ENCODE data around the gene TNFRSF11A. TPM values are rescaled to one million over a fixed set of nuclear protein-coding genes. Genes with fewer than 3 reads are reported as not detected.

TNFRSF11A gene
- total and polyA plus RNA-seq, 4 donors, result 0.38 to 9.1 (median 4.8) TPM

GRCh38 chr18:62400916-62401315 is 75.8 kb downstream of the TNFRSF11A start:
- DNase-seq (no peak), ATAC-seq (ENCODE audit: low FRiP score) (no peak)
- intact Hi-C loops (cut with DNase I), result no loop called here
- H3K36me3 ChIP-seq (ENCODE audit: control insufficient read depth in 1 of 2, insufficient read depth in 2 of 2, low read length in 1 of 2), result no peaks in the 10 kb centered on the region
- H3K4me3 ChIP-seq (ENCODE audit: low read length in 2 of 2), result no peak overlapping the region
- no peaks in the 10 kb centered on the region for H3K4me1 ChIP-seq (ENCODE audit: control insufficient read depth in 1 of 2, insufficient read depth in 2 of 2, low read length in 2 of 2)
- 76 to 79% methylated on average over 3 of the region's 3 CpGs for WGBS, 2 donors
- H3K9me3 ChIP-seq (ENCODE audit: control insufficient read depth, low read length), result no peaks in the 10 kb centered on the region
- H3K27me3 ChIP-seq (ENCODE audit: control insufficient read depth in 1 of 2, insufficient read depth in 2 of 2, low read length in 1 of 2), result no peaks in the 10 kb centered on the region
- no peak overlapping the region for H3K27ac ChIP-seq (ENCODE audit: low read depth in 1 of 2, low read length in 2 of 2)

- no peak overlapping the region for H3K27ac ChIP-seq (ENCODE audit: low read depth in 1 of 2, low read length in 2 of 2)
- no peak overlapping the region for H3K4me3 ChIP-seq (ENCODE audit: low read length in 2 of 2)
- no peaks in the 10 kb centered on the region for H3K9me3 ChIP-seq (ENCODE audit: control insufficient read depth, low read length)
- ATAC-seq (ENCODE audit: low FRiP score) (no peak), DNase-seq (no peak)
- H3K4me1 ChIP-seq (ENCODE audit: control insufficient read depth in 1 of 2, insufficient read depth in 2 of 2, low read length in 2 of 2), result no peaks in the 10 kb centered on the region
- 85 to 91% methylated on average over 6 of the region's 6 CpGs for WGBS, 2 donors
- no peaks in the 10 kb centered on the region for H3K27me3 ChIP-seq (ENCODE audit: control insufficient read depth in 1 of 2, insufficient read depth in 2 of 2, low read length in 1 of 2)
- intact Hi-C loops (cut with DNase I), result no loop called here
- no peaks in the 10 kb centered on the region for H3K36me3 ChIP-seq (ENCODE audit: control insufficient read depth in 1 of 2, insufficient read depth in 2 of 2, low read length in 1 of 2)
Measured at GRCh38 chr18:62402342-62402948, 77.3 kb downstream of the TNFRSF11A start.

- H3K27ac ChIP-seq (ENCODE audit: low read depth in 1 of 2, low read length in 2 of 2), result no peak overlapping the region
- 93 to 98% methylated on average over 3 of the region's 3 CpGs for WGBS, 2 donors
- H3K27me3 ChIP-seq (ENCODE audit: control insufficient read depth in 1 of 2, insufficient read depth in 2 of 2, low read length in 1 of 2), result no peaks in the 10 kb centered on the region
- no peaks in the 10 kb centered on the region for H3K9me3 ChIP-seq (ENCODE audit: control insufficient read depth, low read length)
- no peak overlapping the region for H3K4me3 ChIP-seq (ENCODE audit: low read length in 2 of 2)
- intact Hi-C loops (cut with DNase I), result no loop called here
- ATAC-seq (ENCODE audit: low FRiP score) (no peak), DNase-seq (no peak)
- no peaks in the 10 kb centered on the region for H3K4me1 ChIP-seq (ENCODE audit: control insufficient read depth in 1 of 2, insufficient read depth in 2 of 2, low read length in 2 of 2)
- no peaks in the 10 kb centered on the region for H3K36me3 ChIP-seq (ENCODE audit: control insufficient read depth in 1 of 2, insufficient read depth in 2 of 2, low read length in 1 of 2)
Measured at GRCh38 chr18:62403120-62403519, 78.0 kb downstream of the TNFRSF11A start.

GRCh38 chr18:62404881-62405280 is 79.8 kb downstream of the TNFRSF11A start:
- no peaks in the 10 kb centered on the region for H3K36me3 ChIP-seq (ENCODE audit: control insufficient read depth in 1 of 2, insufficient read depth in 2 of 2, low read length in 1 of 2)
- intact Hi-C loops (cut with DNase I), result no loop called here
- H3K4me3 ChIP-seq (ENCODE audit: low read length in 2 of 2), result no peak overlapping the region
- DNase-seq (no peak), ATAC-seq (ENCODE audit: low FRiP score) (no peak)
- no peak overlapping the region for H3K27ac ChIP-seq (ENCODE audit: low read depth in 1 of 2, low read length in 2 of 2)
- WGBS, 2 donors, result 76 to 82% methylated on average over 3 of the region's 3 CpGs
- H3K27me3 ChIP-seq (ENCODE audit: control insufficient read depth in 1 of 2, insufficient read depth in 2 of 2, low read length in 1 of 2), result no peaks in the 10 kb centered on the region
- H3K4me1 ChIP-seq (ENCODE audit: control insufficient read depth in 1 of 2, insufficient read depth in 2 of 2, low read length in 2 of 2), result no peaks in the 10 kb centered on the region
- H3K9me3 ChIP-seq (ENCODE audit: control insufficient read depth, low read length), result no peaks in the 10 kb centered on the region

- Histone ChIP-seq H3K4me3 (ENCODE audit: low read length in 2 of 2) (no peak overlapping the region), H3K27ac (ENCODE audit: low read depth in 1 of 2, low read length in 2 of 2) (no peak overlapping the region), H3K9me3 (ENCODE audit: control insufficient read depth, low read length) (peaks cover 3% of the 10 kb centered on the region), H3K27me3 (ENCODE audit: control insufficient read depth in 1 of 2, insufficient read depth in 2 of 2, low read length in 1 of 2) (no peaks in the 10 kb centered on the region), H3K4me1 (ENCODE audit: control insufficient read depth in 1 of 2, insufficient read depth in 2 of 2, low read length in 2 of 2) (no peaks in the 10 kb centered on the region), H3K36me3 (ENCODE audit: control insufficient read depth in 1 of 2, insufficient read depth in 2 of 2, low read length in 1 of 2) (no peaks in the 10 kb centered on the region)
- DNase-seq (no peak), ATAC-seq (ENCODE audit: low FRiP score) (no peak)
- intact Hi-C loops (cut with DNase I), result no loop called here
- 77 to 80% methylated on average over 10 of the region's 10 CpGs for WGBS, 2 donors
Measured at GRCh38 chr18:62407660-62408059, 82.5 kb downstream of the TNFRSF11A start.

GRCh38 chr18:62409821-62410220 is 84.7 kb downstream of the TNFRSF11A start:
- DNase-seq, result no peak
- intact Hi-C loops (cut with DNase I), result no loop called here
- 74% methylated on average over 5 of the region's 5 CpGs for WGBS, 2 donors
- no peak overlapping the region for H3K4me3 ChIP-seq (ENCODE audit: low read length in 2 of 2)
- no peak overlapping the region for H3K27ac ChIP-seq (ENCODE audit: low read depth in 1 of 2, low read length in 2 of 2)
- H3K27me3 ChIP-seq (ENCODE audit: control insufficient read depth in 1 of 2, insufficient read depth in 2 of 2, low read length in 1 of 2), result no peaks in the 10 kb centered on the region
- H3K36me3 ChIP-seq (ENCODE audit: control insufficient read depth in 1 of 2, insufficient read depth in 2 of 2, low read length in 1 of 2), result no peaks in the 10 kb centered on the region
- H3K4me1 ChIP-seq (ENCODE audit: control insufficient read depth in 1 of 2, insufficient read depth in 2 of 2, low read length in 2 of 2), result no peaks in the 10 kb centered on the region
- ATAC-seq (ENCODE audit: low FRiP score), result no peak
- H3K9me3 ChIP-seq (ENCODE audit: control insufficient read depth, low read length), result peaks cover 3% of the 10 kb centered on the region

GRCh38 chr18:62412231-62412979 is 87.3 kb downstream of the TNFRSF11A start:
- peaks cover 3% of the 10 kb centered on the region for H3K9me3 ChIP-seq (ENCODE audit: control insufficient read depth, low read length)
- ATAC-seq (ENCODE audit: low FRiP score), result no peak
- H3K27me3 ChIP-seq (ENCODE audit: control insufficient read depth in 1 of 2, insufficient read depth in 2 of 2, low read length in 1 of 2), result no peaks in the 10 kb centered on the region
- H3K27ac ChIP-seq (ENCODE audit: low read depth in 1 of 2, low read length in 2 of 2), result no peak overlapping the region
- 63 to 72% methylated on average over 5 of the region's 5 CpGs for WGBS, 2 donors
- no peak for DNase-seq
- no peaks in the 10 kb centered on the region for H3K36me3 ChIP-seq (ENCODE audit: control insufficient read depth in 1 of 2, insufficient read depth in 2 of 2, low read length in 1 of 2)
- intact Hi-C loops (cut with DNase I), result no loop called here
- no peak overlapping the region for H3K4me3 ChIP-seq (ENCODE audit: low read length in 2 of 2)
- H3K4me1 ChIP-seq (ENCODE audit: control insufficient read depth in 1 of 2, insufficient read depth in 2 of 2, low read length in 2 of 2), result no peaks in the 10 kb centered on the region

GRCh38 chr18:62413206-62413605 is 88.1 kb downstream of the TNFRSF11A start:
- intact Hi-C loops (cut with DNase I), result no loop called here
- no peak for ATAC-seq (ENCODE audit: low FRiP score)
- H3K9me3 ChIP-seq (ENCODE audit: control insufficient read depth, low read length), result peaks cover 3% of the 10 kb centered on the region
- H3K27ac ChIP-seq (ENCODE audit: low read depth in 1 of 2, low read length in 2 of 2), result no peak overlapping the region
- H3K27me3 ChIP-seq (ENCODE audit: control insufficient read depth in 1 of 2, insufficient read depth in 2 of 2, low read length in 1 of 2), result no peaks in the 10 kb centered on the region
- DNase-seq, result no peak
- H3K4me1 ChIP-seq (ENCODE audit: control insufficient read depth in 1 of 2, insufficient read depth in 2 of 2, low read length in 2 of 2), result no peaks in the 10 kb centered on the region
- H3K36me3 ChIP-seq (ENCODE audit: control insufficient read depth in 1 of 2, insufficient read depth in 2 of 2, low read length in 1 of 2), result no peaks in the 10 kb centered on the region
- WGBS, 2 donors, result 13 to 19% methylated on average over 1 of the region's 1 CpG
- no peak overlapping the region for H3K4me3 ChIP-seq (ENCODE audit: low read length in 2 of 2)

- no peak overlapping the region for H3K27ac ChIP-seq (ENCODE audit: low read depth in 1 of 2, low read length in 2 of 2)
- intact Hi-C loops (cut with DNase I), result no loop called here
- H3K4me1 ChIP-seq (ENCODE audit: control insufficient read depth in 1 of 2, insufficient read depth in 2 of 2, low read length in 2 of 2), result peaks cover 0 to 3% of the 10 kb centered on the region in 2 donors
- no peak overlapping the region for H3K4me3 ChIP-seq (ENCODE audit: low read length in 2 of 2)
- no peak for ATAC-seq (ENCODE audit: low FRiP score)
- DNase-seq, result no peak
- H3K27me3 ChIP-seq (ENCODE audit: control insufficient read depth in 1 of 2, insufficient read depth in 2 of 2, low read length in 1 of 2), result no peaks in the 10 kb centered on the region
- H3K9me3 ChIP-seq (ENCODE audit: control insufficient read depth, low read length), result no peaks in the 10 kb centered on the region
- no peaks in the 10 kb centered on the region for H3K36me3 ChIP-seq (ENCODE audit: control insufficient read depth in 1 of 2, insufficient read depth in 2 of 2, low read length in 1 of 2)
- WGBS, 2 donors, result 78 to 88% methylated on average over 1 of the region's 1 CpG
Measured at GRCh38 chr18:62418258-62418657, 93.1 kb downstream of the TNFRSF11A start.
